GM21737 (cell line): ENCODE data around the gene SURF2.

Experiments used
- ATAC-seq: cut with Tn5 transposase; IDR thresholded peaks from one replicate; pipeline ENCODE4 v1.9.1; 2021; ENCODE audit warnings: mild to moderate bottlenecking, moderate library complexity; ENCODE audit not compliant: unreplicated experiment

Gene SURF2

GRCh38 chr9:133335924-133336811 lies 20.2 kb upstream of the SURF2 start, which contains the start of gene SURF6:
TSS of gene SURF6 (minus strand) at chr9:133336188. CDS start at chr9:133336132, 56 bp downstream.
- ATAC-seq: peak; percentile 72

GRCh38 chr9:133339641-133340040 lies 16.7 kb upstream of the SURF2 start:
- ATAC-seq: no peak

- ATAC-seq: no peak
These were observed 16.1 kb upstream of the SURF2 start for GRCh38 chr9:133340256-133340655.

GRCh38 chr9:133340916-133341315 lies 15.4 kb upstream of the SURF2 start:
- ATAC-seq: no peak

- ATAC-seq: no peak
These were observed 14.8 kb upstream of the SURF2 start for GRCh38 chr9:133341369-133342068.

GRCh38 chr9:133342069-133342406 lies 14.3 kb upstream of the SURF2 start:
- no peak for ATAC-seq

GRCh38 chr9:133342570-133342969 lies 13.8 kb upstream of the SURF2 start:
- no peak for ATAC-seq

GRCh38 chr9:133344071-133344470 lies 12.3 kb upstream of the SURF2 start:
- no peak for ATAC-seq

- no peak for ATAC-seq
These were observed 11.4 kb upstream of the SURF2 start for GRCh38 chr9:133344979-133345378.

- no peak for ATAC-seq
These were observed 10.8 kb upstream of the SURF2 start for GRCh38 chr9:133345596-133345995.

- ATAC-seq: no peak
These were observed 10.1 kb upstream of the SURF2 start for GRCh38 chr9:133346021-133346785.

- peak; percentile 22 for ATAC-seq
These were observed 8.8 kb upstream of the SURF2 start for GRCh38 chr9:133347515-133347984.

GRCh38 chr9:133347985-133348717 lies 8.2 kb upstream of the SURF2 start, which contains the start of the genes MED22 and RPL7A:
TSS of gene MED22 (minus strand) at chr9:133348131. CDS start at chr9:133346662, 1,469 bp downstream.
TSS of gene RPL7A (plus strand) at chr9:133348218. CDS start at chr9:133348244, 26 bp downstream.
- peak; percentile 69 for ATAC-seq

- ATAC-seq: no peak
These were observed 7.4 kb upstream of the SURF2 start for GRCh38 chr9:133348718-133349573.

- ATAC-seq: no peak
These were observed 6.3 kb upstream of the SURF2 start for GRCh38 chr9:133349965-133350616.

GRCh38 chr9:133351526-133351907 lies 4.8 kb upstream of the SURF2 start:
- ATAC-seq: no peak

- no peak for ATAC-seq
These were observed 4.3 kb upstream of the SURF2 start for GRCh38 chr9:133351908-133352634.

GRCh38 chr9:133352635-133353340 lies 3.6 kb upstream of the SURF2 start:
- ATAC-seq: no peak
